HG03378 (cell line): Measurements from ENCODE around the gene MAP7.

Experiments used
- ATAC-seq: cut with Tn5 transposase; IDR thresholded peaks from one replicate; pipeline ENCODE4 v1.9.1; 2021; ENCODE audit warnings: mild to moderate bottlenecking, moderate library complexity; ENCODE audit not compliant: unreplicated experiment

Gene MAP7

GRCh38 chr6:136344420-136344819, 205.8 kb downstream of the MAP7 start:
- ATAC-seq: no peak

GRCh38 chr6:136343700-136344099, 206.5 kb downstream of the MAP7 start:
- ATAC-seq: no peak

- ATAC-seq: no peak
These were observed 206.9 kb downstream of the MAP7 start for GRCh38 chr6:136343275-136343674.

GRCh38 chr6:136341967-136342366, 208.3 kb downstream of the MAP7 start:
- ATAC-seq: no peak

- no peak for ATAC-seq
These were observed 208.9 kb downstream of the MAP7 start for GRCh38 chr6:136341367-136341766.

GRCh38 chr6:136338486-136338885, 211.7 kb downstream of the MAP7 start:
- ATAC-seq: no peak

GRCh38 chr6:136337606-136338005, 212.6 kb downstream of the MAP7 start:
- ATAC-seq: no peak

- no peak for ATAC-seq
These were observed 213.1 kb downstream of the MAP7 start for GRCh38 chr6:136337121-136337520.

GRCh38 chr6:136335736-136336363, 214.4 kb downstream of the MAP7 start:
- no peak for ATAC-seq

GRCh38 chr6:136334853-136335252, 215.4 kb downstream of the MAP7 start:
- ATAC-seq: no peak

GRCh38 chr6:136334465-136334846, 215.8 kb downstream of the MAP7 start:
- ATAC-seq: no peak

GRCh38 chr6:136333824-136334464, 216.3 kb downstream of the MAP7 start:
- no peak for ATAC-seq

- no peak for ATAC-seq
These were observed 218.8 kb downstream of the MAP7 start for GRCh38 chr6:136331461-136331860.

GRCh38 chr6:136330634-136331033, 219.6 kb downstream of the MAP7 start:
- no peak for ATAC-seq

- no peak for ATAC-seq
These were observed 224.1 kb downstream of the MAP7 start for GRCh38 chr6:136326038-136326553.

GRCh38 chr6:136324686-136325380, 225.4 kb downstream of the MAP7 start:
- ATAC-seq: no peak

GRCh38 chr6:136323431-136324112, 226.7 kb downstream of the MAP7 start:
- ATAC-seq: no peak

- no peak for ATAC-seq
These were observed 230.5 kb downstream of the MAP7 start for GRCh38 chr6:136319732-136320131.

GRCh38 chr6:136318676-136319075, 231.5 kb downstream of the MAP7 start:
- ATAC-seq: no peak

- no peak for ATAC-seq
These were observed 232.3 kb downstream of the MAP7 start for GRCh38 chr6:136317971-136318370.

GRCh38 chr6:136317021-136317694, 233.1 kb downstream of the MAP7 start:
- ATAC-seq: peak; percentile 73
